Fibroblast of lung (primary cell): ENCODE measurements around the gene ATP2A1. TPM values are rescaled to one million over a fixed set of nuclear protein-coding genes. Genes with fewer than 3 reads are reported as not detected.
"Not testable (repeated sequence)": the region's sequence is repeated elsewhere in the genome, so short reads cannot be mapped to it uniquely, and the experiment has no call there.

Experiments used
- DNase-seq, 2 donors: peaks; one replicate each; pipeline versions ENCODE4 v3.0.0 to v3.0.0-alpha.2; 2010; ENCODE audit warnings: low read depth in 2 of 2
- H2AFZ ChIP-seq: 2 replicates; pipeline ENCODE4 v1.5.1; 2012; ENCODE audit warnings: low read length, control low read depth, inconsistent platforms
- H3K27ac ChIP-seq: 2 replicates; pipeline ENCODE4 v1.5.1; 2011; ENCODE audit warnings: low read length, control low read depth; ENCODE audit not compliant: insufficient read depth
- H3K27me3 ChIP-seq: 2 replicates; pipeline ENCODE4 v1.5.1; 2011; ENCODE audit warnings: mild to moderate bottlenecking, low read length; ENCODE audit not compliant: control insufficient read depth, insufficient read depth
- H3K36me3 ChIP-seq: 2 replicates; pipeline ENCODE4 v1.5.1; 2011; ENCODE audit warnings: low read length; ENCODE audit not compliant: control insufficient read depth, insufficient read depth
- H3K4me1 ChIP-seq: 2 replicates; pipeline ENCODE4 v1.5.1; 2011; ENCODE audit warnings: low read length; ENCODE audit not compliant: control insufficient read depth, insufficient read depth; ENCODE audit errors: extremely low read depth
- H3K4me2 ChIP-seq: 2 replicates; pipeline ENCODE4 v1.5.1; 2011; ENCODE audit warnings: low read length, control low read depth; ENCODE audit not compliant: insufficient read depth; ENCODE audit errors: extremely low read depth
- H3K4me3 ChIP-seq, 4 experiments: fragments of 200-600 bp in 1 of 4; sonication (generic) in 1 of 4; replicated peaks in 1 of 4; 2 replicates each; pipeline ENCODE4 v1.5.1; 2011 to 2016; ENCODE audit warnings: low read length in 4 of 4, low read depth in 3 of 4, mild to moderate bottlenecking in 3 of 4, control low read depth in 2 of 4, inconsistent platforms in 1 of 4, mixed read lengths in 1 of 4; ENCODE audit not compliant: insufficient read depth in 1 of 4; ENCODE audit errors: control extremely low read depth in 1 of 4
- H3K79me2 ChIP-seq: 2 replicates; pipeline ENCODE4 v1.5.1; 2012; ENCODE audit warnings: mild to moderate bottlenecking, low read length, inconsistent platforms; ENCODE audit not compliant: control insufficient read depth, insufficient read depth
- H3K9ac ChIP-seq: 2 replicates; pipeline ENCODE4 v1.5.1; 2011; ENCODE audit warnings: mild to moderate bottlenecking, low read length, control low read depth; ENCODE audit not compliant: insufficient read depth
- H3K9me3 ChIP-seq: 2 replicates; pipeline ENCODE4 v1.5.1; 2012; ENCODE audit warnings: low read depth, low read length; ENCODE audit not compliant: control insufficient read depth, insufficient read depth
- H4K20me1 ChIP-seq: 2 replicates; pipeline ENCODE4 v1.5.1; 2011; ENCODE audit warnings: low read length; ENCODE audit not compliant: control insufficient read depth, insufficient read depth; ENCODE audit errors: extremely low read depth
- EZH2 ChIP-seq: IDR thresholded peaks from 2 replicates; pipeline ENCODE4 v1.5.1; 2012; ENCODE audit warnings: low read length, control low read depth, mild to moderate bottlenecking; ENCODE audit errors: missing control alignments
- polyA plus RNA-seq, 2 donors: library from polyadenylated mRNA; depleted of rRNA in 1 of 2; stranded (reverse) in 1 of 2; unstranded in 1 of 2; fragments of >200 nt; gene quantifications; 2 replicates each; pipeline ENCODE4 v1.2.1, GENCODE V29; 2011 to 2012; ENCODE audit warnings: missing spikeins in 1 of 2
- total RNA-seq: library from RNA; depleted of rRNA; stranded (reverse); fragments of >200 nt; gene quantifications from 2 replicates; pipeline ENCODE4 v1.2.1, GENCODE V29; 2014
- TF ChIP-seq, protein P1 (sequence below), 2 donors: IDR thresholded peaks in 1 of 2; conservative IDR thresholded peaks in 1 of 2; 1 replicate in 1 of 2; 2 replicates in 1 of 2; pipeline ENCODE4 v1.5.1; 2011 to 2012; ENCODE audit warnings: low read length in 2 of 2, control low read depth in 1 of 2, inconsistent platforms in 1 of 2, low read depth in 1 of 2, mild to moderate bottlenecking in 1 of 2

ATP2A1 gene
- total and polyA plus RNA-seq, 2 donors (not counting 1 experiment from before 2014, with no cell fraction given): 0.22 to 0.33 TPM

DNA sequence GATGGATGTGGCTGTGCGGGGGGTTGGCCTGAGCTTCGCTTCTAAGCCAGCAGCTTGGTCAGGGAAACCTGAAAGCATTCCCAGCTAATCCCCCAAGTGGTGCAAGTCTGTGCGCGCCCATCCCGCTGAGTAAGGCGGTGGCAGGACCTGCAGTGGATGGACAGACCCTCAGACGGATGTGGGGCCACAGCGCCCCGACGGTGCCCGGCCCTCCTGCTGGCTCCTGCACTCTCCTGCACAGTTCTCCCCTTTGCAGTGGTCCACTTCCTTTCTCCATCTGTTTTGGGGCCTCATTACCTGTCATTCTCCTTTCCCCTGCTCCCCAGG is 2.3 kb downstream of the ATP2A1 start:
- no peak overlapping the region for H3K4me3 ChIP-seq
- H3K9me3 ChIP-seq: no peaks in the 10 kb centered on the region
- H2AFZ ChIP-seq: no peak overlapping the region
- no peak overlapping the region for H3K9ac ChIP-seq
- H3K36me3 ChIP-seq: no peaks in the 10 kb centered on the region
- H3K79me2 ChIP-seq: no peaks in the 10 kb centered on the region
- H3K27me3 ChIP-seq: no peaks in the 10 kb centered on the region
- no peak for TF ChIP-seq EZH2
- TF ChIP-seq, protein P1, sequence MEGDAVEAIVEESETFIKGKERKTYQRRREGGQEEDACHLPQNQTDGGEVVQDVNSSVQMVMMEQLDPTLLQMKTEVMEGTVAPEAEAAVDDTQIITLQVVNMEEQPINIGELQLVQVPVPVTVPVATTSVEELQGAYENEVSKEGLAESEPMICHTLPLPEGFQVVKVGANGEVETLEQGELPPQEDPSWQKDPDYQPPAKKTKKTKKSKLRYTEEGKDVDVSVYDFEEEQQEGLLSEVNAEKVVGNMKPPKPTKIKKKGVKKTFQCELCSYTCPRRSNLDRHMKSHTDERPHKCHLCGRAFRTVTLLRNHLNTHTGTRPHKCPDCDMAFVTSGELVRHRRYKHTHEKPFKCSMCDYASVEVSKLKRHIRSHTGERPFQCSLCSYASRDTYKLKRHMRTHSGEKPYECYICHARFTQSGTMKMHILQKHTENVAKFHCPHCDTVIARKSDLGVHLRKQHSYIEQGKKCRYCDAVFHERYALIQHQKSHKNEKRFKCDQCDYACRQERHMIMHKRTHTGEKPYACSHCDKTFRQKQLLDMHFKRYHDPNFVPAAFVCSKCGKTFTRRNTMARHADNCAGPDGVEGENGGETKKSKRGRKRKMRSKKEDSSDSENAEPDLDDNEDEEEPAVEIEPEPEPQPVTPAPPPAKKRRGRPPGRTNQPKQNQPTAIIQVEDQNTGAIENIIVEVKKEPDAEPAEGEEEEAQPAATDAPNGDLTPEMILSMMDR (conservative IDR thresholded peaks at IDR 0.05 in 1 of 2, IDR thresholded peaks at IDR 0.05 in 1 of 2; ENCODE audit: low read depth in 1 of 2, low read length in 2 of 2): no peak
- no peaks in the 10 kb centered on the region for H4K20me1 ChIP-seq
- peak overlapping the region; percentile 82 for H3K4me2 ChIP-seq
- H3K27ac ChIP-seq: no peak overlapping the region
- no peak for DNase-seq
- H3K4me1 ChIP-seq: peaks cover 6% of the 10 kb centered on the region

DNA sequence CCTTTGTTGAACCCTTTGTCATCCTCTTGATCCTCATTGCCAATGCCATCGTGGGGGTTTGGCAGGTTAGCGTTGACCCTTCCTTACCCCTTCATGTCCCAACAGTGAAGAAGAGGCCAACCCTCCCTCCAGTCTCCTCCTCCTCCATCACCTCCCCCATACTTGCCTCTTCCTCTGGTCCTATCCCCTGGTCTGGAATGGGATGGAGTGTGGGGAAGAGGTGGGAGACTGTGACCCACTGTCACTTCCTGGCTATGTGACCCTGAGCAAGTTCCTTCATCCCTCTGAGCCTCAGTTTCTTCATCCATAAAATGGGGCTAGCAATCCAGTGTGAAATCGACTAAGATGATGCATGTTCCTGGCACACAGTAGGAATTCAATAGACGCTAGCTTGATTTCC is 2.7 kb downstream of the ATP2A1 start:
- Histone ChIP-seq H3K4me3 (no peak overlapping the region), H3K27me3 (no peaks in the 10 kb centered on the region), H3K36me3 (no peaks in the 10 kb centered on the region), H3K79me2 (no peaks in the 10 kb centered on the region), H3K4me1 (peaks cover 6% of the 10 kb centered on the region), H2AFZ (no peak overlapping the region), H3K27ac (no peak overlapping the region), H4K20me1 (no peaks in the 10 kb centered on the region), H3K4me2 (no peak overlapping the region), H3K9ac (no peak overlapping the region), H3K9me3 (no peaks in the 10 kb centered on the region)
- no peak for DNase-seq
- TF ChIP-seq, protein P1 (conservative IDR thresholded peaks at IDR 0.05 in 1 of 2, IDR thresholded peaks at IDR 0.05 in 1 of 2; ENCODE audit: low read depth in 1 of 2, low read length in 2 of 2): no peak
- no peak for TF ChIP-seq EZH2

DNA sequence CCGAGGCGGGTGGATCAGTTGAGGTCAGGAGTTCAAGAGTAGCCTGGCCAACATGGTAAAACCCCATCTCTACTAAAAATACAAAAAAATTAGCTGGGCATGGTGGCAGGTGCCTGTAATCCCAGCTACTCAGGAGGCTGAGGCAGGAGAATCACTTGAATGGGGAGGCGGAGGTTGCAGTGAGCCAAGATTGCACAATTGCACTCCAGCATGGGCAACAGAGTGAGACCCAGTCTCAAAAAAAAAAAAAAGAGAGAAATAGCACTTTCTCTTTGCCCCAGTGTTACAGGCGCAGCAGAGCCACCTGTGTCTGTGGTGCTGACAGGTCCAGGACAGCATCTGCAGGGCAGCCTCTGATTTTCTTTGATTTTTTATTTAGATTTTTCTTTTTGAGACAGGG is 3.3 kb downstream of the ATP2A1 start:
- H3K27ac ChIP-seq, H3K9ac ChIP-seq, H3K4me1 ChIP-seq, DNase-seq, H3K9me3 ChIP-seq, H3K36me3 ChIP-seq, H3K4me3 ChIP-seq, H3K79me2 ChIP-seq, H3K27me3 ChIP-seq, H3K4me2 ChIP-seq, H2AFZ ChIP-seq, H4K20me1 ChIP-seq: not testable (repeated sequence)
